ENCODE data around the gene EFNA1. TPM values are rescaled to one million over a fixed set of nuclear protein-coding genes. Genes with fewer than 3 reads are reported as not detected.
A peak's percentile ranks its signal among the peaks of the same experiment; 100 is the strongest.

Gene EFNA1
- total and polyA plus RNA-seq, 2 experiments from 2014 or later = 3.2 to 5.1 TPM

DNA sequence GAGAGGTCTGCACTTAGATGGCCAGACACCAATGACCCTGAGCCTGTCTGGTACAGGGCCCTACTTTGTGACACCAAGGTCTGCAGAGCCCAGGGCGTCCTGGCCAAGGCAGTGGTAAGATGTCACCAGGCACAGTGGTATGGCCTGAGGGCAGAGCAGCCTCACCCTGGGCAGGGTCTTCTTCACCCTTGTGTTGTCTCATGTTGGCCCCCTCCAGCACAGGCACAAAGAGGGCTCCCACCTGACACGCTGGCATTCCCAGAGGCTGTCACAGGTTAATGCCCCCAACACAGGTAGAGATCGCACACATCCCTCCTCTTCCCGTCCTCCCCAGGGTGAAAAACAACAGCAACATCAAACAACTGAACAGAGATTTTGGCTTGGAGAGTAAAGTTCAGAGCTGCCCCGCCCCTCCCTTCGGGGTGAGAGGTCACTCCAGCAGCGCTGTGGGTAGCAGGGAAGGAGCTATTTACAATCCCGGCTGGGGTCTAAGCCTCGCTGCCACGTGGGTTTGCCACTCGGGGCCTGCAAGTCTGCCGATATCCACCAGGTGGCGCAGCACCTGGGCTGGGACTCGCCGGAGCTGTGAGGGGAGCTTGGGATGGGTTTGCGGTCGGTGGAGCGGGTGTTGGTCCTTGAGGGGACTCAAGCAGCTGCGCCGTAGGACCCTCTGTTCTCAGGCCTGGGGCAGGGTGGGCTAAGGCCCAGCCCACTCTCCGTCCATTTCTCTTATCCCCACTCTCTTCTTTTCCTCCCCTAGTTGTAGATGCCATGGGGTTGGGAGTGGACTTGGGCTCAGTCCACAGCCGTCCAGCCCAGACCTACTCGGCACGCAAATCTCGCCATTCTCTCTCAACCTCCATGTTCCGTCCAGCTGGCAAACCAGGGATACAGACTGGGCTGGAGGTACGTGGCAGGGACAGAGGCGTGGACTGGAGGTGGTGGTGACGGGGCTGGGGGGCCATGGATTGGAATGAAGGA lies 36.3 kb upstream of the EFNA1 start:
- peak; percentile 78 for ATAC-seq
- no peak overlapping the region for H3K27ac Mint-ChIP-seq
- Histone ChIP-seq H3F3A (replicated peaks; ENCODE audit: low read depth) (0 out of 2 replicates have a peak, but pooled peaks cover 9% of the 10 kb centered on the region), H3K4me2 (peak overlapping the region; percentile 61; the same call in 1 of the 2 replicates), H4K20me1 (replicated peaks; ENCODE audit: insufficient read depth) (no peaks in the 10 kb centered on the region), H3K27me3 (ENCODE audit: insufficient read depth) (peaks cover 10% of the 10 kb centered on the region; the same call in 1 of the 2 replicates), H3K4me1 (ENCODE audit: insufficient read depth) (peaks cover 7% of the 10 kb centered on the region; the same call in 1 of the 2 replicates), H3K36me3 (ENCODE audit: insufficient read depth) (no peaks in the 10 kb centered on the region), H3K4me3 (0 out of 2 replicates have a peak overlapping the region, but pooled peaks have one; percentile 7), H3K79me2 (replicated peaks; ENCODE audit: insufficient read depth) (no peaks in the 10 kb centered on the region), H2AFZ (peak overlapping the region; percentile 97), H3K27ac (ENCODE audit: low read depth) (no peak overlapping the region), H3K9me2 (ENCODE audit: insufficient read depth) (no peaks in the 10 kb centered on the region)
- peaks cover 31% of the 10 kb centered on the region for H3K4me1 Mint-ChIP-seq
- H3K4me3 Mint-ChIP-seq = peak overlapping the region; percentile 21; the same call in 2 of the 3 replicates
- H3K36me3 Mint-ChIP-seq (ENCODE audit: low read depth) = no peaks in the 10 kb centered on the region; the same call in 2 of the 3 replicates
- DNase-seq (ENCODE audit: low spot score) = peak; percentile 94
- no peaks in the 10 kb centered on the region for H3K9me3 Mint-ChIP-seq
- peaks cover 27% of the 10 kb centered on the region for H3K27me3 Mint-ChIP-seq (ENCODE audit: insufficient read depth, low read depth, poor library complexity)
- TF ChIP-seq ZNF331 (CRISPR knock-in tag; IDR thresholded peaks at IDR 0.05; ENCODE audit: low read depth) = no peak
- TF ChIP-seq, protein P1, sequence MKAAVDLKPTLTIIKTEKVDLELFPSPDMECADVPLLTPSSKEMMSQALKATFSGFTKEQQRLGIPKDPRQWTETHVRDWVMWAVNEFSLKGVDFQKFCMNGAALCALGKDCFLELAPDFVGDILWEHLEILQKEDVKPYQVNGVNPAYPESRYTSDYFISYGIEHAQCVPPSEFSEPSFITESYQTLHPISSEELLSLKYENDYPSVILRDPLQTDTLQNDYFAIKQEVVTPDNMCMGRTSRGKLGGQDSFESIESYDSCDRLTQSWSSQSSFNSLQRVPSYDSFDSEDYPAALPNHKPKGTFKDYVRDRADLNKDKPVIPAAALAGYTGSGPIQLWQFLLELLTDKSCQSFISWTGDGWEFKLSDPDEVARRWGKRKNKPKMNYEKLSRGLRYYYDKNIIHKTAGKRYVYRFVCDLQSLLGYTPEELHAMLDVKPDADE (IDR thresholded peaks at IDR 0.05) = no peak
- 0 out of 2 replicates have a peak, but pooled peaks have one; percentile 3 for TF ChIP-seq CREB1 (CRISPR knock-in tag; IDR thresholded peaks at IDR 0.05; ENCODE audit: low read depth)
- TF ChIP-seq EZH2phosphoT487 (IDR thresholded peaks at IDR 0.05; ENCODE audit: unreplicated experiment) = no peak
- TF ChIP-seq, protein P2, sequence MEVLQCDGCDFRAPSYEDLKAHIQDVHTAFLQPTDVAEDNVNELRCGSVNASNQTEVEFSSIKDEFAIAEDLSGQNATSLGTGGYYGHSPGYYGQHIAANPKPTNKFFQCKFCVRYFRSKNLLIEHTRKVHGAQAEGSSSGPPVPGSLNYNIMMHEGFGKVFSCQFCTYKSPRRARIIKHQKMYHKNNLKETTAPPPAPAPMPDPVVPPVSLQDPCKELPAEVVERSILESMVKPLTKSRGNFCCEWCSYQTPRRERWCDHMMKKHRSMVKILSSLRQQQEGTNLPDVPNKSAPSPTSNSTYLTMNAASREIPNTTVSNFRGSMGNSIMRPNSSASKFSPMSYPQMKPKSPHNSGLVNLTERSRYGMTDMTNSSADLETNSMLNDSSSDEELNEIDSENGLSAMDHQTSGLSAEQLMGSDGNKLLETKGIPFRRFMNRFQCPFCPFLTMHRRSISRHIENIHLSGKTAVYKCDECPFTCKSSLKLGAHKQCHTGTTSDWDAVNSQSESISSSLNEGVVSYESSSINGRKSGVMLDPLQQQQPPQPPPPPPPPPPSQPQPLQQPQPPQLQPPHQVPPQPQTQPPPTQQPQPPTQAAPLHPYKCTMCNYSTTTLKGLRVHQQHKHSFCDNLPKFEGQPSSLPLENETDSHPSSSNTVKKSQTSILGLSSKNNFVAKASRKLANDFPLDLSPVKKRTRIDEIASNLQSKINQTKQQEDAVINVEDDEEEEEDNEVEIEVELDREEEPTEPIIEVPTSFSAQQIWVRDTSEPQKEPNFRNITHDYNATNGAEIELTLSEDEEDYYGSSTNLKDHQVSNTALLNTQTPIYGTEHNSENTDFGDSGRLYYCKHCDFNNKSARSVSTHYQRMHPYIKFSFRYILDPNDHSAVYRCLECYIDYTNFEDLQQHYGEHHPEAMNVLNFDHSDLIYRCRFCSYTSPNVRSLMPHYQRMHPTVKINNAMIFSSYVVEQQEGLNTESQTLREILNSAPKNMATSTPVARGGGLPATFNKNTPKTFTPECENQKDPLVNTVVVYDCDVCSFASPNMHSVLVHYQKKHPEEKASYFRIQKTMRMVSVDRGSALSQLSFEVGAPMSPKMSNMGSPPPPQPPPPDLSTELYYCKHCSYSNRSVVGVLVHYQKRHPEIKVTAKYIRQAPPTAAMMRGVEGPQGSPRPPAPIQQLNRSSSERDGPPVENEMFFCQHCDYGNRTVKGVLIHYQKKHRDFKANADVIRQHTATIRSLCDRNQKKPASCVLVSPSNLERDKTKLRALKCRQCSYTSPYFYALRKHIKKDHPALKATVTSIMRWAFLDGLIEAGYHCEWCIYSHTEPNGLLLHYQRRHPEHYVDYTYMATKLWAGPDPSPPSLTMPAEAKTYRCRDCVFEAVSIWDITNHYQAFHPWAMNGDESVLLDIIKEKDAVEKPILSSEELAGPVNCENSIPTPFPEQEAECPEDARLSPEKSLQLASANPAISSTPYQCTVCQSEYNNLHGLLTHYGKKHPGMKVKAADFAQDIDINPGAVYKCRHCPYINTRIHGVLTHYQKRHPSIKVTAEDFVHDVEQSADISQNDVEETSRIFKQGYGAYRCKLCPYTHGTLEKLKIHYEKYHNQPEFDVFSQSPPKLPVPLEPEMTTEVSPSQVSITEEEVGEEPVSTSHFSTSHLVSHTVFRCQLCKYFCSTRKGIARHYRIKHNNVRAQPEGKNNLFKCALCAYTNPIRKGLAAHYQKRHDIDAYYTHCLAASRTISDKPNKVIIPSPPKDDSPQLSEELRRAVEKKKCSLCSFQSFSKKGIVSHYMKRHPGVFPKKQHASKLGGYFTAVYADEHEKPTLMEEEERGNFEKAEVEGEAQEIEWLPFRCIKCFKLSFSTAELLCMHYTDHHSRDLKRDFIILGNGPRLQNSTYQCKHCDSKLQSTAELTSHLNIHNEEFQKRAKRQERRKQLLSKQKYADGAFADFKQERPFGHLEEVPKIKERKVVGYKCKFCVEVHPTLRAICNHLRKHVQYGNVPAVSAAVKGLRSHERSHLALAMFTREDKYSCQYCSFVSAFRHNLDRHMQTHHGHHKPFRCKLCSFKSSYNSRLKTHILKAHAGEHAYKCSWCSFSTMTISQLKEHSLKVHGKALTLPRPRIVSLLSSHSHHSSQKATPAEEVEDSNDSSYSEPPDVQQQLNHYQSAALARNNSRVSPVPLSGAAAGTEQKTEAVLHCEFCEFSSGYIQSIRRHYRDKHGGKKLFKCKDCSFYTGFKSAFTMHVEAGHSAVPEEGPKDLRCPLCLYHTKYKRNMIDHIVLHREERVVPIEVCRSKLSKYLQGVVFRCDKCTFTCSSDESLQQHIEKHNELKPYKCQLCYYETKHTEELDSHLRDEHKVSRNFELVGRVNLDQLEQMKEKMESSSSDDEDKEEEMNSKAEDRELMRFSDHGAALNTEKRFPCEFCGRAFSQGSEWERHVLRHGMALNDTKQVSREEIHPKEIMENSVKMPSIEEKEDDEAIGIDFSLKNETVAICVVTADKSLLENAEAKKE (CRISPR knock-in tag; IDR thresholded peaks at IDR 0.05) = no peak
- no peak for TF ChIP-seq POLR2AphosphoS5 (IDR thresholded peaks at IDR 0.05; ENCODE audit: low read depth)
- TF ChIP-seq, protein P3, sequence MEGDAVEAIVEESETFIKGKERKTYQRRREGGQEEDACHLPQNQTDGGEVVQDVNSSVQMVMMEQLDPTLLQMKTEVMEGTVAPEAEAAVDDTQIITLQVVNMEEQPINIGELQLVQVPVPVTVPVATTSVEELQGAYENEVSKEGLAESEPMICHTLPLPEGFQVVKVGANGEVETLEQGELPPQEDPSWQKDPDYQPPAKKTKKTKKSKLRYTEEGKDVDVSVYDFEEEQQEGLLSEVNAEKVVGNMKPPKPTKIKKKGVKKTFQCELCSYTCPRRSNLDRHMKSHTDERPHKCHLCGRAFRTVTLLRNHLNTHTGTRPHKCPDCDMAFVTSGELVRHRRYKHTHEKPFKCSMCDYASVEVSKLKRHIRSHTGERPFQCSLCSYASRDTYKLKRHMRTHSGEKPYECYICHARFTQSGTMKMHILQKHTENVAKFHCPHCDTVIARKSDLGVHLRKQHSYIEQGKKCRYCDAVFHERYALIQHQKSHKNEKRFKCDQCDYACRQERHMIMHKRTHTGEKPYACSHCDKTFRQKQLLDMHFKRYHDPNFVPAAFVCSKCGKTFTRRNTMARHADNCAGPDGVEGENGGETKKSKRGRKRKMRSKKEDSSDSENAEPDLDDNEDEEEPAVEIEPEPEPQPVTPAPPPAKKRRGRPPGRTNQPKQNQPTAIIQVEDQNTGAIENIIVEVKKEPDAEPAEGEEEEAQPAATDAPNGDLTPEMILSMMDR (conservative IDR thresholded peaks at IDR 0.05; ENCODE audit: low read depth in 2 of 2) = peak; percentile 98
- TF ChIP-seq STAT1 (IDR thresholded peaks at IDR 0.05; ENCODE audit: unreplicated experiment) = no peak
- TF ChIP-seq EZH2 (IDR thresholded peaks at IDR 0.05; ENCODE audit: low read depth, unreplicated experiment) = no peak

All from GM23338 (cell line).